CD14-positive monocyte (primary cell): ENCODE measurements around the gene NOP16. TPM values are rescaled to one million over a fixed set of nuclear protein-coding genes. Genes with fewer than 3 reads are reported as not detected.

Source experiments
- DNase-seq, 3 donors: peaks; one replicate each; pipeline ENCODE4 v3.0.0-alpha.2; 2011 to 2022
- H2AFZ ChIP-seq: 2 replicates; pipeline ENCODE4 v1.6.0; 2012; ENCODE audit warnings: mild to moderate bottlenecking, low read depth, low read length, inconsistent platforms; ENCODE audit not compliant: insufficient read depth, poor library complexity, severe bottlenecking
- H3K27ac ChIP-seq, 2 donors: 1 replicate in 1 of 2; 2 replicates in 1 of 2; pipeline ENCODE4 v1.5.1; 2012 to 2013; ENCODE audit warnings: low read length in 2 of 2, control low read depth in 1 of 2, inconsistent platforms in 1 of 2, low read depth in 1 of 2, mild to moderate bottlenecking in 1 of 2
- H3K27me3 ChIP-seq, 2 donors: one replicate each; pipeline versions ENCODE4 v1.6.0 to v1.6.1; 2011 to 2013; ENCODE audit warnings: low read length in 2 of 2; ENCODE audit not compliant: control insufficient read depth in 2 of 2, insufficient read depth in 2 of 2
- H3K36me3 ChIP-seq, 2 donors: replicated peaks in 1 of 2; 1 replicate in 1 of 2; 2 replicates in 1 of 2; pipeline versions ENCODE4 v1.5.1 to v1.6.1; 2012 to 2013; ENCODE audit warnings: low read length in 2 of 2, control low read depth in 1 of 2, inconsistent platforms in 1 of 2, mild to moderate bottlenecking in 1 of 2; ENCODE audit not compliant: insufficient read depth in 2 of 2, control insufficient read depth in 1 of 2
- H3K4me1 ChIP-seq, 2 donors: 1 replicate in 1 of 2; 2 replicates in 1 of 2; pipeline versions ENCODE4 v1.5.1 to v1.6.1; 2012 to 2013; ENCODE audit warnings: low read length in 2 of 2, control low read depth in 1 of 2, inconsistent platforms in 1 of 2, mild to moderate bottlenecking in 1 of 2, moderate library complexity in 1 of 2; ENCODE audit not compliant: insufficient read depth in 2 of 2, control insufficient read depth in 1 of 2
- H3K4me2 ChIP-seq: replicated peaks from 2 replicates; pipeline ENCODE3; 2012; ENCODE audit warnings: low read length, moderate library complexity, mild to moderate bottlenecking; ENCODE audit not compliant: poor library complexity, severe bottlenecking; ENCODE audit errors: extremely low read depth
- H3K4me3 ChIP-seq, 3 experiments: fragments of 200-600 bp in 1 of 3; sonication (generic) in 1 of 3; replicated peaks in 1 of 3; 1 replicate in 2 of 3; 2 replicates in 1 of 3; pipeline ENCODE4 v1.5.1; 2011 to 2013; ENCODE audit warnings: low read length in 3 of 3, mild to moderate bottlenecking in 3 of 3, control low read depth in 2 of 3, low read depth in 2 of 3, inconsistent platforms in 1 of 3, moderate library complexity in 1 of 3
- H3K79me2 ChIP-seq: 2 replicates; pipeline ENCODE4 v1.6.0; 2012; ENCODE audit warnings: mild to moderate bottlenecking, control low read depth, inconsistent platforms, low read length, moderate library complexity; ENCODE audit not compliant: insufficient read depth
- H3K9ac ChIP-seq: 2 replicates; pipeline ENCODE4 v1.6.0; 2017; ENCODE audit warnings: low read length, mild to moderate bottlenecking; ENCODE audit not compliant: insufficient read depth, poor library complexity, severe bottlenecking
- H3K9me3 ChIP-seq, 2 donors: replicated peaks in 1 of 2; 1 replicate in 1 of 2; 2 replicates in 1 of 2; pipeline versions ENCODE4 v1.5.1 to v1.6.1; 2012 to 2013; ENCODE audit warnings: low read length in 2 of 2, control low read depth in 1 of 2; ENCODE audit not compliant: control insufficient read depth in 1 of 2, insufficient read depth in 1 of 2
- H4K20me1 ChIP-seq: 2 replicates; pipeline ENCODE4 v1.6.0; 2012; ENCODE audit warnings: mild to moderate bottlenecking, low read length, control low read depth, moderate library complexity; ENCODE audit not compliant: insufficient read depth
- H3K27ac Mint-ChIP-seq, 7 donors: one replicate each; pipeline ENCODE4 v1.8.0; 2020; ENCODE audit warnings: mild to moderate bottlenecking in 7 of 7, mixed read lengths in 7 of 7, moderate library complexity in 6 of 7, inconsistent platforms in 2 of 7
- H3K27me3 Mint-ChIP-seq, 3 donors: one replicate each; pipeline ENCODE4 v1.8.0; 2021 to 2022; ENCODE audit warnings: low read depth in 3 of 3, mild to moderate bottlenecking in 3 of 3, mixed read lengths in 3 of 3, moderate library complexity in 3 of 3, inconsistent platforms in 1 of 3
- H3K36me3 Mint-ChIP-seq, 2 donors: one replicate each; pipeline ENCODE4 v1.8.0; 2020; ENCODE audit warnings: mixed read lengths in 2 of 2, inconsistent platforms in 1 of 2, mild to moderate bottlenecking in 1 of 2
- H3K4me1 Mint-ChIP-seq: one replicate; pipeline ENCODE4 v1.8.0; 2020; ENCODE audit warnings: mild to moderate bottlenecking, mixed read lengths
- H3K4me3 Mint-ChIP-seq, 2 donors: one replicate each; pipeline ENCODE4 v1.8.0; 2020; ENCODE audit warnings: mild to moderate bottlenecking in 2 of 2, mixed read lengths in 2 of 2, moderate library complexity in 1 of 2
- H3K9me3 Mint-ChIP-seq, 7 donors: one replicate each; pipeline ENCODE4 v1.8.0; 2020 to 2022; ENCODE audit warnings: mixed read lengths in 7 of 7, mild to moderate bottlenecking in 6 of 7, moderate library complexity in 6 of 7, inconsistent platforms in 2 of 7
- CTCF ChIP-seq: fragments of 200-600 bp; IDR thresholded peaks from one replicate; pipeline ENCODE4 v1.8.0; 2022; ENCODE audit warnings: antibody characterized with exemption, mild to moderate bottlenecking
- WGBS: methylation state at CpG from one replicate; pipeline ENCODE4 v1.1.5; 2013; ENCODE audit warnings: missing lambda C conversion rate; ENCODE audit not compliant: insufficient coverage; 5-methylcytosine and 5-hydroxymethylcytosine counted together
- intact Hi-C, 2 donors: fragments of 100-400 bp; cut with micrococcal nuclease; formaldehyde crosslinking; loops; one replicate each; pipeline versions ENCODE4 v1.15.0 to v1.15.1; 2023
- polyA plus RNA-seq, 3 donors: library from polyadenylated mRNA; depleted of rRNA in 1 of 3; unstranded in 2 of 3; stranded (reverse) in 1 of 3; fragments of 300-500 nt in 2 of 3; fragments of >200 nt in 1 of 3; fragmentation: Illumina TruSeq in 2 of 3; gene quantifications; 1 replicate in 2 of 3; 2 replicates in 1 of 3; pipeline ENCODE4 v1.2.3, GENCODE V29; 2012 to 2021

Gene NOP16
- polyA plus RNA-seq, 3 donors, result 17.2 to 23.4 (median 17.6) TPM

GRCh38 chr5:176387384-176387925, 943 bp downstream of the NOP16 start:
- Histone ChIP-seq H2AFZ (no peak overlapping the region), H4K20me1 (peaks cover 11% of the 10 kb centered on the region), H3K9me3 (no peaks in the 10 kb centered on the region), H3K4me3 (peak overlapping the region; percentile 66 to 98 (median 73)), H3K4me2 (peak overlapping the region; percentile 97), H3K27ac (peak overlapping the region in 1 of 2 donors; percentile 95), H3K79me2 (peaks cover 41% of the 10 kb centered on the region), H3K9ac (peak overlapping the region; percentile 83), H3K4me1 (peaks cover 30 to 42% of the 10 kb centered on the region in 2 donors), H3K27me3 (no peaks in the 10 kb centered on the region), H3K36me3 (peaks cover 32 to 63% of the 10 kb centered on the region in 2 donors)
- H3K4me1 Mint-ChIP-seq, result peaks cover 44% of the 10 kb centered on the region
- no peaks in the 10 kb centered on the region for H3K9me3 Mint-ChIP-seq
- intact Hi-C loops, result loop anchor here in 1 of 2 donors (10.0 kb wide), 1 partner anchor 147 kb away; the partner anchor contains the start of gene RNF44
- no peak for DNase-seq
- H3K27ac Mint-ChIP-seq, result peak overlapping the region in 6 of 7 donors; percentile 74 to 100 (median 99)
- 0% methylated on average over 2 of the region's 8 CpGs for WGBS
- H3K36me3 Mint-ChIP-seq, result peaks cover 48 to 62% of the 10 kb centered on the region in 2 donors
- TF ChIP-seq CTCF, result no peak
- peaks cover 0 to 2% (median 0%) of the 10 kb centered on the region in 3 donors for H3K27me3 Mint-ChIP-seq
- H3K4me3 Mint-ChIP-seq, result peak overlapping the region; percentile 98 to 99

- H2AFZ ChIP-seq, result no peak overlapping the region
- H3K36me3 ChIP-seq, result peaks cover 39 to 64% of the 10 kb centered on the region in 2 donors
- Mint-ChIP-seq H3K4me3 (no peak overlapping the region), H3K36me3 (peaks cover 52 to 61% of the 10 kb centered on the region in 2 donors), H3K9me3 (no peaks in the 10 kb centered on the region), H3K27ac (peak overlapping the region in 3 of 7 donors; percentile 1 to 18 (median 11)), H3K27me3 (peaks cover 0 to 2% (median 0%) of the 10 kb centered on the region in 3 donors), H3K4me1 (peaks cover 34% of the 10 kb centered on the region)
- H3K4me1 ChIP-seq, result peaks cover 20 to 33% of the 10 kb centered on the region in 2 donors
- H3K27me3 ChIP-seq, result no peaks in the 10 kb centered on the region
- intact Hi-C loops, result loop anchor here in 1 of 2 donors (10.0 kb wide), 1 partner anchor 148 kb away; the partner anchor contains the start of gene RNF44
- H3K4me2 ChIP-seq, result no peak overlapping the region
- H3K79me2 ChIP-seq, result peaks cover 41% of the 10 kb centered on the region
- H3K4me3 ChIP-seq, result no peak overlapping the region
- H3K27ac ChIP-seq, result no peak overlapping the region
- H3K9ac ChIP-seq, result no peak overlapping the region
- no peak for TF ChIP-seq CTCF
- H4K20me1 ChIP-seq, result peaks cover 11% of the 10 kb centered on the region
- no CpG with 5 or more reads among the region's 1 CpG for WGBS
- no peaks in the 10 kb centered on the region for H3K9me3 ChIP-seq
- no peak for DNase-seq
These were observed 1.9 kb downstream of the NOP16 start for GRCh38 chr5:176386491-176386890.
